ENCODE measurements around the gene ARHGAP45. TPM values are rescaled to one million over a fixed set of nuclear protein-coding genes. Genes with fewer than 3 reads are reported as not detected.

ARHGAP45 gene
- total and polyA plus RNA-seq, 9 of the 15 experiments (the other 6 are each of a cell fraction or from before 2014, with no cell fraction given): 0.08 to 22.1 (median 4.2) TPM

- no TSS peak for BruUV-seq (replicated peaks)
- H2AFZ ChIP-seq (ENCODE audit: low read depth, low read length): peak within 1 kb of the TSS; percentile 92
- H3K4me1 ChIP-seq (replicated peaks in 1 of 2; ENCODE audit: control insufficient read depth in 2 of 2, insufficient read depth in 2 of 2, low read length in 2 of 2): peaks cover 27 to 76% of the 10 kb centered on the region in 2 experiments
- H3K27ac ChIP-seq (ENCODE audit: extremely low read depth, low read depth, low read length): peak within 1 kb of the TSS; percentile 100
- CTCF ChIA-PET (ENCODE audit: low intra/inter-chr PET ratio): no interaction called here
- no peaks in the 10 kb centered on the region for H3K27me3 ChIP-seq (ENCODE audit: control insufficient read depth in 2 of 2, insufficient read depth in 2 of 2, low read length in 2 of 2)
- peak within 1 kb of the TSS; percentile 94 for H3K4me3 ChIP-seq
- ATAC-seq (peak; percentile 90), DNase-seq (ENCODE audit: extremely low read depth in 1 of 4, low spot score in 3 of 4) (peak; percentile 87 to 97 (median 92)), FAIRE-seq (no peak)
- 0% methylated on average over 46 of the region's 68 CpGs for WGBS (ENCODE audit: insufficient coverage, low coverage, missing lambda C conversion rate)
- H3K4me2 ChIP-seq (ENCODE audit: insufficient read depth, low read length): peak within 1 kb of the TSS; percentile 88
- H4K20me1 ChIP-seq (replicated peaks; ENCODE audit: control insufficient read depth, insufficient read depth, low read length): peaks cover 46% of the 10 kb centered on the region
- intact Hi-C loops (cut with micrococcal nuclease): loop anchor here (2.0 kb wide), 2 partner anchors 20 to 82 kb away; partner anchors contain the start of genes ABCA7 and GPX4
- peaks cover 16% of the 10 kb centered on the region for H3K9me1 ChIP-seq (ENCODE audit: control insufficient read depth, insufficient read depth, low read length)
- in situ Hi-C loops (cut with MboI): no loop called here
- H3K9ac ChIP-seq (ENCODE audit: insufficient read depth in 1 of 2, low read depth in 2 of 2, low read length in 2 of 2): peak within 1 kb of the TSS; percentile 88 to 99
- peaks cover 52% of the 10 kb centered on the region for H3K79me2 ChIP-seq (ENCODE audit: control insufficient read depth, insufficient read depth, low read length)
- POLR2A ChIA-PET: interaction anchor here (0.6 to 2.0 kb wide), 13 partner anchors 9 to 604 kb away, joined by 3 to 10 read pairs (median 4); partner anchors contain the start of genes ABCA7 and ARHGAP45
- peaks cover 37% of the 10 kb centered on the region; the same call in 2 of the 3 replicates for H3K36me3 ChIP-seq (ENCODE audit: control insufficient read depth, insufficient read depth, low read length)
- no peaks in the 10 kb centered on the region for H3K9me3 ChIP-seq (replicated peaks; ENCODE audit: control insufficient read depth, insufficient read depth, low read depth, low read length)
- TF ChIP-seq MCM2 (IDR thresholded peaks at IDR 0.05; ENCODE audit: low read depth): no peak
- TF ChIP-seq ATF2 (CRISPR knock-in tag; IDR thresholded peaks at IDR 0.05): no peak
- TF ChIP-seq ZBTB49 (CRISPR knock-in tag; IDR thresholded peaks at IDR 0.05; ENCODE audit: borderline replicate concordance): no peak
- no peak for TF ChIP-seq CREBBP (IDR thresholded peaks at IDR 0.05; ENCODE audit: low read depth, low read length)
- no peak for TF ChIP-seq ZFPM2 (CRISPR knock-in tag; IDR thresholded peaks at IDR 0.05)
- no peak for TF ChIP-seq ZNF140 (CRISPR knock-in tag; IDR thresholded peaks at IDR 0.05)
- no peak for TF ChIP-seq ARNT (IDR thresholded peaks at IDR 0.05)
- TF ChIP-seq TRIM24 (IDR thresholded peaks at IDR 0.05): no peak
- TF ChIP-seq ZFP30 (CRISPR knock-in tag; IDR thresholded peaks at IDR 0.05; ENCODE audit: borderline replicate concordance): no peak
- peak; percentile 98 for TF ChIP-seq THAP12 (CRISPR knock-in tag; IDR thresholded peaks at IDR 0.05)
- TF ChIP-seq FOS (IDR thresholded peaks at IDR 0.05; ENCODE audit: extremely low read depth, insufficient read length): no peak
- no peak for TF ChIP-seq ZNF707 (CRISPR knock-in tag; conservative IDR thresholded peaks at IDR 0.05)
- no peak for TF ChIP-seq TGIF2 (CRISPR knock-in tag; IDR thresholded peaks at IDR 0.05)
- no peak for TF ChIP-seq NFXL1 (CRISPR knock-in tag; IDR thresholded peaks at IDR 0.05)
- peak; percentile 53; the same call in 1 of the 2 replicates for TF ChIP-seq GATAD2B (IDR thresholded peaks at IDR 0.05; ENCODE audit: borderline replicate concordance)
Observed at GRCh38 chr19:1020868-1021425, 46.0 kb upstream of the ARHGAP45 start, which contains the start of gene TMEM259. TMEM259 (minus strand) TSS chr19:1021123; CDS start chr19:1020996, 127 bp downstream.
